NB4 (cell line): Measurements from ENCODE around the gene CDK5RAP3.

Source experiments
- CTCF ChIP-seq: IDR thresholded peaks from one replicate; pipeline ENCODE4 v1.5.1; 2012; ENCODE audit warnings: low read depth, low read length
- MAX ChIP-seq: IDR thresholded peaks from 2 replicates; pipeline ENCODE4 v1.6.1; 2011; ENCODE audit warnings: low read depth, low read length
- MYC ChIP-seq: IDR thresholded peaks from 2 replicates; pipeline ENCODE4 v1.6.1; 2011; ENCODE audit warnings: low read depth, low read length
- POLR2A ChIP-seq: IDR thresholded peaks from 2 replicates; pipeline ENCODE4 v1.6.1; 2011; ENCODE audit warnings: mild to moderate bottlenecking; ENCODE audit not compliant: insufficient read length; ENCODE audit errors: extremely low read depth

GRCh38 chr17:47980541-47980940 lies 9.6 kb downstream of the CDK5RAP3 start:
- TF ChIP-seq POLR2A (no peak), CTCF (no peak), MAX (no peak), MYC (no peak)
